Measurements from ENCODE around the gene SMAD2.
"Not testable (repeated sequence)": the region's sequence is repeated elsewhere in the genome, so short reads cannot be mapped to it uniquely, and the experiment has no call there.

Gene SMAD2

DNA sequence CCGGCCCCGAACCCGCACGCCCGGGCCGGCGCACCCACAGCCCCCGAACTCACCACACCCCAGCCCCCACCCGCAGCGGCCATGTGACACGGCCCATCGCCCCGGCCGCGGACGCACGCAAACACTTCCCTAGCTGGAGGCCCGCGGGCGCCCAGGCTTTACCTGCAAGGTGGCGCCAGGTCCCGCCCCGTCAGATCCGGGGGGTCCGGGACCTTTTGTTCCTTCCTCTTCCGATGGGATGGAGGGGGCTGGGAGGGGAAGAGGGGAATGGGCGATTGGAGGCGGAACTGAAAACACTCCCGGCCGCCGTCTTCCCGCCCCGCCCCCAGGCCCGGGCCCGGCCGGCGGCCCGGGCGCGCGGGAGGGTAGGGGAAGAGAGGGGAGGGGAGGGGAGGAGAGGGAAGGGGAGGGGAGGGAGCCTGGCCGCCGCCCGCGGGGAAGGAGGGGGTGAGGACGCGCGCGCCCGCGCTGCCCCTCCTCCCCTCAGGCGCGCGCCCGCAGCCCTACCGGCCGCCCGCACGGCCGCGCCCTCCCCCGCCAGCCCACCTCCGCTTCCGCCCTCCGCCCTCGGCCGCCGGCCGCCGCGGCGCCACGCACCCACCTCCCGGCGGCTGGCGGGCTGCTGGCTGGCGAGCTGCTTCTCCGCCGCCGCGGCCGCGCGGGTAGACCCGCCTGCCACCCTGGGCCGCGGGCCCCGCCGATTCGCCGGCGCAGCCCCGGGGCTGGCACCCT, at the start of gene SMAD2:
TSS of gene SMAD2 (minus strand) at position 461 of the 732 bp plus-strand sequence. CDS start 33,903 bp downstream, outside the sequence.
- DNase-seq = peak; percentile 85

DNA sequence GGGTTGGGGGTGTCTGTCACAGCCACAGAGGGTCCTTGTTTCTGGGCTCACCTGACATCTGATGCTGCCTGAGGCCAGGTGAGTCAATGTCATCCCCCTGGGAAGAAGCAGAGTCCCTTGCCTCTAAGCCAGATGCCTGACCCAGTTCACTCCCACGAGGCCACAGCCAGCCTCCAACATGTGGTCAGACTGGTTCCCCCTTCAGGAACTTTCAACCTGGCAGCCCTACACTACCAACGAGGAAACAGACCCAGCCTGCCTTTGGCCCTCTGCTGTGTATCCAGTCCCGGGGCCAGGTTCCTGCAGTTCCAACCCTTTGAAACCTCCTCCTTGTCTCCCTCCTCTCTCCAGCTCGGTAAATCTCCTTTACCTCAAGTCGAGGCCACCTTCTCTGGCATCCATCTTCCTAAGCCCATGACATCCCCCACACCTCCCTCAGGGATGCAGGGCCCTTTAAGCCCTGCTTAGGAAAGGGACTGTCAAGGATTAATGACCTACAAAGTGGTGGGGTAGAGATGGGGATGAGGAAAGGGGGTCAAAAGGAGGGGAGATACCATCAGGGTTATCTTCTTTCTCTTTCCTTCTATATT, 49.2 kb upstream of the SMAD2 start:
- DNase-seq = no peak

DNA sequence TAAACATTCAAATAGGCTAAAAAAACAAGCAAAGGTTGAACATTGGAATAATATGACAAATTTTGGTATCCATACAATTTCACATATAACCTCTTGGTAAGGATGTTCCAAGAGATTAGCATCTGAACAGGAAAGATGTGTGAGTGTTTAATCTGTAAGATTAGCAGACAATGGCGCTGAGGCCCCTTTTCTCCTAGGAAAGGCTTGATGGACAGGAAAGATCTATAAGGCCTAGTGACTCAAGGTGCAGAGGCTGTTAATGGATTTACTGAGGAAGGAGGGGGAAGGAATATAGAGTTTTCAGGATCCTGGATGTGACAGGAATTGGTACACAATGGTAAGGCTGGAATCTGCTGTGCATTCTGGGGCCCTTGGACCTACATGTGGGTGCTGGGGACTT, 48.1 kb upstream of the SMAD2 start:
- no peak for DNase-seq

GRCh38 chr18:47978141-47978540, 47.7 kb upstream of the SMAD2 start:
- DNase-seq = no peak

DNA sequence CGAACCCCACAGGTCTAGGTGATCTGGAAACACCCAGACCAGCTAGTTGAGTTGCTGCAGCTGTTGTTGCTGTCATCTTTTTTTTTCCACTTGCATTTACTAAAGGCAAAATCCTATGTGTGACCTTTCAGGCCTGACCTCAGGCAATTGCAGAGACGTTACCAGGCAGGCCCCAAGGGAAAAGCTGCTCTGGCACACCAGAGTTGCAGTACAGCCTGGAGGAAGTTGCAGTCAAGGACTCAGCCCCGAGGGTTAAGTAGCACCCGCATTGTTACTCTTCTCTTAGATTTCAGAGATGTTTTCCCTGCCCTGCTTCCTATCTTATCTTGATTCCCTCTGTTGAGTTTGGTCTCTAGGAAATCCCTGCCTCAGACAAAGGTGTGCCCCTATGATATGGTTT, 45.2 kb upstream of the SMAD2 start:
- DNase-seq = no peak

DNA sequence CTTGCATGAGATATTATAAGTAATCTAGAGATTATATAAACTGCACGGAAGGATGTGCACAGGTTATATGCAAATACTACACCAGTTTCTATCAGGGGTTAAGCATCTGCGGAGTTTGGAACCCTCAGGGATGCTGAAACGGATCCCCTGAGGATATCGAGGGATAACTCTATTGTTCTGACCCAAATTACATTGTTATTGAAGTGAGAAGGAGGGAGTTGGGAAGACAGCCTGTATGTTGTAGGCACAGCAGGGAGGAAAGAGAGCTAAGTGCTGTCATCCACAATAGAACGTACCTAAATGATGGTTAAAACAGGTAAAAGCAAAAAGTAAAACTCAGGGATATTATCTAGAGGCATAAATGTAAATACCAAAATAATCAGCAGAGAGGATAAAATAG, 44.6 kb upstream of the SMAD2 start:
- no peak for DNase-seq

DNA sequence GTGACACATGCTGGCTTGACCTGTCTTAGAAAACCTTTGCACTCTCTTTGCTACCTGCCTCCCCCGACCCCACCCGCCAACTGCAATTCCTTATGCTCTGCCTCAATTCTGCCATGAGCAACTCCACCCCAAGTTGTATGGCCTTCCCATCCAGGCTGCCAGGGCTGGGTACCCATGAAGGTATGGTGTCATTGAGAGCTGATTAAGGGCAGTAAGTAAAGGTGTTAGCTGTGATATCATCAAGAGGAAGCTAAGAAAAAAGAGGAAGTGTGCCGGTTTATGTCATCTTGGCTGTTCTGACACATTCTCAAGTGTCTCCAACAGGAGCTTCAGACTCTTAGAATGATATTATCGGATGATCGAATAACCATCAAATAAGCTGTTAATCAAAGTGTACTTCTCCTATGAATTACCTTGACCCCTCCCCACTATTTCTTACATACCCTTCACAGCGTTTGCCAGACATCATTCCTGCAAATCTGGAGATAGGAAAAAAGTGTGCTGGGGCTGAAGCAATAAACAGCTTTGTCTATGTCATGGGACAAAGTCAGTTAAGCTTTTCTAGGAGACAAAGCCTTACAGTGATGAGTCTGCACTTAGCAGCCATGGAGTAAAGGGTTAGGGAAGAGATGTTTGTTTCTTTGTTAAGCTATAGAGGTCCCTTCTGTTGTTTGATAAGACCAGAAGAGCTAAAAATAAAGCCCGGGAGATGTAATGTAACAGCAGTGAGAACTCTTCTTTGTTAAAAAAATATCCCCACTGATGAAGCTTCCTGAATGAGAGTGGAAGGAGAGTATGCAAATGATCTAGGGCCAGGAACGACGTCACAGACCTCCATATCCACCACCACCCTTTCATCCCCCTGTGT, 40.4 kb upstream of the SMAD2 start:
- no peak for DNase-seq

DNA sequence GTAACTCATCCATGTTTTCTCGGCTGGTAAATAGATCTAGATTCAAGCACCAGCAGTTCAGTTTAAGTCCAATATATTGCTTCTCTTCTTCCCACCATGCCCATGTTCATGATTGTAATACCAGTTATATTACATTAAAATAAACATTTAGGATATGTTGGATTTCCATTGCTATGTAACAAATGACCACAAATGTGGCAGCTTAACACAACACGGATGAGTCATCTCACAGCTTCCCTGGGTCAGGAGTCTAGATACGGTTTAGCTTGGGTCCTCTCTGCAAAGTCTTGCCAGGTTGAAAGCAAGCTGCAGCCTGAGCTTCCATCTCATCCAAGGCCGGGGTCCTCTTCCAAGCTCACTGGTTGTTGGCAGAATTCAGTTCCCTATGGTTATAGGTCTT, 39.4 kb upstream of the SMAD2 start:
- DNase-seq = no peak

- no peak for DNase-seq
Measured at GRCh38 chr18:47968721-47969120, 38.3 kb upstream of the SMAD2 start.

DNA sequence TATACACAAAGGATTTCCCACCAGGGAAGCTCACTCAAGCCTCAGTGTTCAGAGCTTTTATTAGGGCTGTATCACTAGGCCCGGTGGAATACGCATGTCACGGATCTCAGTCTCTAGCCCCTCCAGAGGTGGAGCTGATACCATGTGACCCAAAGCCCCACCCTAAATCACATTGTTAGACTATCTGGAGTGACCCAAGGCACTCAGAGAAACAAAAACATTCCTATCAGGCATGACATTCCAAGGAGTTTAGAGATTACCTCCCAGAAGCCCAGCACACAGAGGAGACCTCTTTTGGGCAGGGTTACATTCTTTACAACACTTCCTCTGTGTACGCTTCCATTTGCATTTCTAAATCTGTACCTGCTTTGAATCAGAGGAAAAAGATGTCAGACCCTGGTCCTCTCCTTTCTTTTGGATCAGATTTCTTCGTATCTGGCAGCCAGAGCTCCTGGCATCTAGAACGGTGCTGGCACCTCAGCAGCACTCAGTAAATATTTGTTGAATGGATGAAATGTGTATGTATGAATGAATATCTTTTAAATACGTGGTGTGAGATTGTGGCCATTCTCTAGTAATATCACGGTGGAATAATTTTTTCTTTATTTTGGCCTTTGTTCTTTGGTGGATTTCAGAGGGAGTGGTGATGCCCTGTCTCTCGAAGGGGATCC, 37.7 kb upstream of the SMAD2 start:
- DNase-seq = no peak

DNA sequence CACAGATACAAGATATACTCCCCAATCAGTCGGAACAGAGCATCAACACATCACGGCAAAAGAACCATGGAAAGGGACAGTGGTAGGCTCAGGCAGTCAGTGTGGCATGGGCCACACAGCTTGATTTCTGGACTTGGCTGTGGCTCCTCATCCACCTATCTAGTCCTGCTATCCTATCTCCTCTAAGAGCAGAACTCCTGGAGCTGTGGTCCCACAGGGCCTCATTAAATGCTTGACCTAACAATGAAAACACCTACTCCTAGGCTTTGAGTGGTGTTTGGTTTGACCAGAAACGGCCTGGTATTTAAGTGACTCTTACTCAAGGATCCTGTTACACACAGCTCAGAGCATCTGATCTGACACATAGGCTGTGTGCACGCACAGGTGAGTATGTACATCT, 33.6 kb upstream of the SMAD2 start:
- peak; percentile 54 for DNase-seq

GRCh38 chr18:47961003-47961402, 30.5 kb upstream of the SMAD2 start:
- not testable (repeated sequence) for DNase-seq

GRCh38 chr18:47953471-47953931, 23.0 kb upstream of the SMAD2 start:
- DNase-seq = peak; percentile 9

- DNase-seq = no peak
Measured at GRCh38 chr18:47950511-47950910, 20.1 kb upstream of the SMAD2 start.

DNA sequence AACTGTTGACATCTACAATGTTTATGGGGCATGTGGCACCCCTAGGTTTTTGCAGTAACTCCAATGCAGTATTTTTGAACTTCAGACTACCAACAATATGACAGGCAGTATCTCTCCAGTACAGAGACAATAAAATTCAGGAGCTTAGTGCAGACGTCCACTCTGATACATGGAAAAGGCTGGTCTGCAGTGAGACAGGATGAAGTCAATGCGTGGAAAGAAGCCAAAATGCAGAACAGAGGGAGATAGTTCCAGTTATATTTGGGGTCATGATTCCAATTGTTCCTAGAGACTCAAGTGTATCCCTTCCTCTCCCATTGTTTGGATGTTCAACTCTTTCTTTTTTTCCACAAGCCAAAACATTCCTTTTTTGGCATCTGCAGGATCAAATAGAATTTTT, 18.7 kb upstream of the SMAD2 start:
- no peak for DNase-seq

- DNase-seq = no peak
Measured at GRCh38 chr18:47946889-47947288, 16.4 kb upstream of the SMAD2 start.

DNA sequence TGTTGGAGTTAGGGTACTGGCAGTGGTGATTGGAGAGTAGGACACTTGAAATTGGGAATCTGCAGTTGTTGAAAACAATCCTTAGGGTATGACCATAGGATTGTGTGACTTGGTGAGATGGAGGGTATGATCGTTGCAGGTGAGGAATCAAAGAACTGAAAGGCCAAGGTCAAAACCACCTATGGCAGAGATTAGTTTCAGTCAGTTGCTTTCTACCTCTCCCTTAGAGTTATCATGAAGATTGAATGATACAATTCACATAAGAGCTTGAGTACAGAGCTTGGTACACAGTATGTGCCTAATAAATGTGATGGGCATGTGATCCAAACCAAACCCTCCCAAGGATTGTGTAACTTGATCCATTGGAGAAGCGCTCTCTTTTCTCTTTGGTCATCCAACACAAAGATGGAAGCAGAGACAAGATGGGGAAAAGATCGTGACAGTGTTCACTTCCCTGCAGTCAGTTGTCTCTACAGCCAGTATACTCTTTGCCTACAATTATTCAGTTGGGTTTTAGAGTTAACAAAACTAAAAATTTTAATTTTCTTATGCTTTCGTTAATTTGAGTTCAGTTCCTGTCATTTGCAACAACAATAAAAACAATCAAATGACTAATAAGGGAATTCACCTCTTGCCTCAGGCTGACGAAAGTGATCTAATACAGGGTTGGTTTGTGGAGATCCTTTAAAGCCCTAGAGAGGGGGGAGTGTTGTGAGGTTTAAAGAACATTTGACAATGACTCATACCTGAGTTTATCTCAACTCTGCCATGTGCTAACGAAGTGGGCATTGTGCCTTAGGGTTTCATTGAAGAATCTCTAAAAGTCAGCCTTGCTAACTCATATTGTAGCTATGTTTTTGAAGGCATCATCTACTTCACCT, 14.8 kb upstream of the SMAD2 start:
- DNase-seq = no peak

- no peak for DNase-seq
Measured at GRCh38 chr18:47936952-47937351, 6.5 kb upstream of the SMAD2 start.

DNA sequence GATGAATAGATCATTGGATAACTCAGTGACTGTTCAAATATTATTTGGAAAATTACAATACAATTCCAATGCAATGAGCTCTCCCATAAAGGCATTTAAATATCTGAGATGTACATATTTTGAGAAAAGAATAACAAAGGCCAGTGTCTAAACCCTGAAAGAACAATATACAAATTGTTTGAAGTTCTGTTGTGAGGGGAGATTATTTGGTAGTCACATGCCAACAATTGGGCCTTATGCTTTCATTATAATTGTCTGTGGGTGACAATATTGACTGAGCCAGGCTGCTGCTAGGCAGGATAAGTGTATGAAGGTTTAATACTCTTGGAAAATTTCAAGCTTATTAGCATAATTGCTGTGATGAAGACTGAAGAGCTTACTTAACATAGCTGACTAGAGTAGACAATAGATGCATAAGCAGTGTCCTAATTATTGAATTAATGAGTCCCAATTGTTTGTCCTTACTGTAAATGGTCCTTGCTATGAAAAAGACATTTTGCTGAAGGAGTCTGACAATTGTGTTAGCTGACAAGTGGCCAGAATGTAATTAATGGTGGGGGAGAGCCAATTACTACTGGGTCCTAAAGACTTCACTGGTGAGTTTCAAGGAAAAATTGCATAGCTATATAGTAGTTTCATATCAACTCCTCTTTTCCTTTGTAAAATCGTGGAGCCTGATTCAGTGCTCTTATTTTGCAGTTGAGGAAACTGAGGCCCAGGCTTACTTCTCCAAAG, 5.0 kb upstream of the SMAD2 start:
- no peak for DNase-seq

GRCh38 chr18:47932603-47933002, 2.1 kb upstream of the SMAD2 start:
- DNase-seq = no peak

DNA sequence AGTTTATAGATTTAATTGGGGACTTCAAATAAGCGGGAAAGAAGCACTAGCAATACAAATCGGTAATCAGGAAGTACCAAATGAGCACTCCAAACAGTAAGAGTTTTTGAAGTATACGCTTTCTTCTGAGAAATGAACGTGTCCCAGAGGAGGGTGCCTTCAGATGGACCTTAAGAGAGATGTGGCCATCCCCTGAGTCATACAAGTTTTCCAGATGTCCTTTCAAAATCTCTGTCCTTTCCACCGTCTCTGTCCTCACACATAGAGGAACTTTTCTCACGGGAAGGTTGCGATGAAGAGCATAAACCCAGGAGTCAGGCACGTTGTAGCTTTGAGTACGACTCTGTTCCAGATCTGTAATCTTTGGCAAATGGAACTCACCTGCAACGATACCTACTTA, 1.7 kb upstream of the SMAD2 start:
- no peak for DNase-seq
